B cell (primary cell): ENCODE results near the gene PPP2R2C. TPM values are rescaled to one million over a fixed set of nuclear protein-coding genes. Genes with fewer than 3 reads are reported as not detected.

Experiments used
- ATAC-seq: fragments of 200-7000 bp; cut with Tn5 transposase; one replicate; pipeline ENCODE4 v1.10.0; 2021; ENCODE audit warnings: low read depth, mild to moderate bottlenecking, moderate number of reproducible peaks, moderate library complexity
- CTCF ChIA-PET: fragments of 350-600 bp; sonication (Branson Sonifier 250); formaldehyde crosslinking; loops from one replicate; lab custom pipeline; 2021; ENCODE audit warnings: antibody characterized with exemption, inconsistent platforms; lab: Charles Lee
- POLR2A ChIA-PET: fragments of 350-600 bp; sonication (Branson Sonifier 250); formaldehyde crosslinking; loops from one replicate; lab custom pipeline; 2021; ENCODE audit warnings: antibody characterized with exemption; lab: Charles Lee
- DNase-seq: peaks from one replicate; pipeline ENCODE4 v3.0.0; 2013
- H2AFZ ChIP-seq: 2 replicates; pipeline ENCODE4 v1.6.1; 2012; ENCODE audit warnings: mild to moderate bottlenecking, low read depth, low read length; ENCODE audit not compliant: insufficient read depth, poor library complexity, severe bottlenecking
- H3K27ac ChIP-seq, 2 donors: 1 replicate in 1 of 2; 2 replicates in 1 of 2; pipeline ENCODE4 v1.5.1; 2012 to 2013; ENCODE audit warnings: low read length in 2 of 2, mild to moderate bottlenecking in 2 of 2, moderate library complexity in 1 of 2
- H3K27me3 ChIP-seq, 4 experiments: fragments of 200-600 bp in 1 of 4; sonication (generic) in 1 of 4; replicated peaks in 1 of 4; 1 replicate in 2 of 4; 2 replicates in 2 of 4; pipeline versions ENCODE4 v1.6.1 to v1.7.0; 2013 to 2016; ENCODE audit warnings: low read length in 3 of 4, mild to moderate bottlenecking in 2 of 4, mixed read lengths in 1 of 4, moderate library complexity in 1 of 4; ENCODE audit not compliant: insufficient read depth in 4 of 4, control insufficient read depth in 3 of 4; ENCODE audit errors: control extremely low read depth in 1 of 4
- H3K36me3 ChIP-seq, 2 experiments: replicated peaks in 1 of 2; 1 replicate in 1 of 2; 2 replicates in 1 of 2; pipeline versions ENCODE4 v1.6.1 to v1.7.1; 2013; ENCODE audit warnings: low read length in 1 of 2; ENCODE audit not compliant: insufficient read depth in 2 of 2, control insufficient read depth in 1 of 2; ENCODE audit errors: control extremely low read depth in 1 of 2, extremely low read depth in 1 of 2
- H3K4me1 ChIP-seq, 2 donors: fragments of 200-600 bp in 1 of 2; sonication (generic) in 1 of 2; 1 replicate in 1 of 2; 2 replicates in 1 of 2; pipeline versions ENCODE4 v1.5.1 to v1.6.1; 2013 to 2017; ENCODE audit warnings: low read length in 2 of 2; ENCODE audit not compliant: control insufficient read depth in 2 of 2, insufficient read depth in 2 of 2
- H3K4me2 ChIP-seq: replicated peaks from 2 replicates; pipeline ENCODE3; 2012; ENCODE audit warnings: mild to moderate bottlenecking, low read depth, low read length; ENCODE audit not compliant: poor library complexity, severe bottlenecking
- H3K4me3 ChIP-seq, 5 experiments: fragments of 200-600 bp in 1 of 5; sonication (generic) in 1 of 5; 1 replicate in 3 of 5; 2 replicates in 2 of 5; pipeline versions ENCODE4 v1.5.1 to v1.7.0; 2011 to 2016; ENCODE audit warnings: low read length in 4 of 5, mild to moderate bottlenecking in 4 of 5, low read depth in 2 of 5, control low read depth in 1 of 5, moderate library complexity in 1 of 5; ENCODE audit not compliant: insufficient read depth in 1 of 5; ENCODE audit errors: control extremely low read depth in 1 of 5, extremely low read depth in 1 of 5
- H3K79me2 ChIP-seq: fragments of 200-600 bp; sonication (generic); one replicate; pipeline ENCODE4 v1.6.0; 2016; ENCODE audit warnings: low read length; ENCODE audit not compliant: control insufficient read depth, insufficient read depth
- H3K9ac ChIP-seq: fragments of 200-600 bp; sonication (generic); 2 replicates; pipeline ENCODE4 v1.6.1; 2017; ENCODE audit warnings: mild to moderate bottlenecking, low read length, moderate library complexity
- H3K9me3 ChIP-seq, 3 donors: one replicate each; pipeline versions ENCODE4 v1.6.1 to v1.7.1; 2013; ENCODE audit warnings: low read length in 2 of 3; ENCODE audit not compliant: control insufficient read depth in 2 of 3, insufficient read depth in 1 of 3; ENCODE audit errors: control extremely low read depth in 1 of 3
- H4K20me1 ChIP-seq: 2 replicates; pipeline ENCODE4 v1.6.0; 2012; ENCODE audit warnings: mild to moderate bottlenecking, low read length; ENCODE audit not compliant: insufficient read depth, control insufficient read depth, poor library complexity, severe bottlenecking
- H3K27ac Mint-ChIP-seq: one replicate; pipeline ENCODE4 v1.8.0; 2021; ENCODE audit warnings: mixed read lengths
- H3K27me3 Mint-ChIP-seq: one replicate; pipeline ENCODE4 v1.8.0; 2021; ENCODE audit warnings: mixed read lengths
- H3K4me1 Mint-ChIP-seq: one replicate; pipeline ENCODE4 v1.8.0; 2021; ENCODE audit warnings: mixed read lengths
- H3K4me3 Mint-ChIP-seq: one replicate; pipeline ENCODE4 v1.8.0; 2021; ENCODE audit warnings: mixed read lengths
- H3K9me3 Mint-ChIP-seq: one replicate; pipeline ENCODE4 v1.8.0; 2022; ENCODE audit warnings: mixed read lengths; ENCODE audit not compliant: insufficient read depth
- EZH2 ChIP-seq: IDR thresholded peaks from 2 replicates; pipeline ENCODE4 v1.6.1; 2012; ENCODE audit warnings: borderline replicate concordance, low read depth, mild to moderate bottlenecking, moderate library complexity, low read length; ENCODE audit not compliant: insufficient read depth, poor library complexity, severe bottlenecking
- WGBS: methylation state at CpG from one replicate; pipeline ENCODE4 v1.1.5; 2013; ENCODE audit warnings: missing lambda C conversion rate; ENCODE audit not compliant: insufficient coverage; 5-methylcytosine and 5-hydroxymethylcytosine counted together
- intact Hi-C: fragments of 100-400 bp; cut with micrococcal nuclease; formaldehyde crosslinking; loops from one replicate; pipeline ENCODE4 v1.10.0; 2022
- polyA plus RNA-seq: library from polyadenylated mRNA; depleted of rRNA; stranded (reverse); fragments of >200 nt; gene quantifications from 2 replicates; pipeline ENCODE4 v1.2.3, GENCODE V29; 2012
- total RNA-seq, 2 donors: library from RNA; stranded (reverse); fragments of 120-200 nt in 1 of 2; gene quantifications; 1 replicate in 1 of 2; 2 replicates in 1 of 2; pipeline versions ENCODE4 v1.2.3 to v1.2.4, GENCODE V29; 2013 to 2022
- TF ChIP-seq, protein P1 (sequence below): fragments of 200-600 bp; IDR thresholded peaks from one replicate; pipeline ENCODE4 v1.8.0; 2022; ENCODE audit warnings: antibody characterized with exemption, mild to moderate bottlenecking

The PPP2R2C gene
- total and polyA plus RNA-seq, 2 donors (not counting 1 experiment from before 2014, with no cell fraction given): not detected

DNA sequence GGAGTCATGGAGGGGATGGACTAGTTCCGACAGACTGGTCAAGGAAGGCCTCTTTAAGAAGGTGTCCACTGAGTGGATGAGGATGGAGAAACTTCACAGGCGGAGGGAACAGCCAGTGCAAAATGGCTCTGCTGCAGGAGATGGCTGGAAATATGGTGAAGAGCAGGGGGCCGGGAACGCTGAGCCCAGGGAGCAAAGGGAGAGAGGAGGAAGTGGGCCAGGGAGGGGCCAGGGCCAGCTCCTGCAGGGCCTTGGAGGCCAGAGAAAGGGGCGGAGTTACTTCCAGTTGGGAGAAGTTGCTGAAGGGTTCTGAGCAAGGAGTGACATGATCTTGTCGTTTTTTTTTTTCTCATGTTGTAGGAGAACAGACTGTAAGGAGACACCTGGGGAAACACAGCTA lies 108.3 kb downstream of the PPP2R2C start:
- intact Hi-C loops: no loop called here
- no peak overlapping the region for H3K4me2 ChIP-seq
- ChIA-PET POLR2A (no interaction called here), CTCF (no interaction called here)
- no peaks in the 10 kb centered on the region for H3K36me3 ChIP-seq
- no peak for DNase-seq
- Mint-ChIP-seq H3K9me3 (no peaks in the 10 kb centered on the region), H3K4me1 (no peaks in the 10 kb centered on the region), H3K4me3 (no peak overlapping the region), H3K27ac (no peak overlapping the region), H3K27me3 (peaks cover 9% of the 10 kb centered on the region)
- no peak overlapping the region for H3K4me3 ChIP-seq
- no peak overlapping the region for H3K9ac ChIP-seq
- no peaks in the 10 kb centered on the region for H3K4me1 ChIP-seq
- 81% methylated on average over 6 of the region's 6 CpGs for WGBS
- no peak for ATAC-seq
- H3K27ac ChIP-seq: no peak overlapping the region
- H3K79me2 ChIP-seq: no peaks in the 10 kb centered on the region
- H2AFZ ChIP-seq: no peak overlapping the region
- peaks cover 0 to 4% (median 0%) of the 10 kb centered on the region in 3 donors for H3K9me3 ChIP-seq
- TF ChIP-seq, protein P1, sequence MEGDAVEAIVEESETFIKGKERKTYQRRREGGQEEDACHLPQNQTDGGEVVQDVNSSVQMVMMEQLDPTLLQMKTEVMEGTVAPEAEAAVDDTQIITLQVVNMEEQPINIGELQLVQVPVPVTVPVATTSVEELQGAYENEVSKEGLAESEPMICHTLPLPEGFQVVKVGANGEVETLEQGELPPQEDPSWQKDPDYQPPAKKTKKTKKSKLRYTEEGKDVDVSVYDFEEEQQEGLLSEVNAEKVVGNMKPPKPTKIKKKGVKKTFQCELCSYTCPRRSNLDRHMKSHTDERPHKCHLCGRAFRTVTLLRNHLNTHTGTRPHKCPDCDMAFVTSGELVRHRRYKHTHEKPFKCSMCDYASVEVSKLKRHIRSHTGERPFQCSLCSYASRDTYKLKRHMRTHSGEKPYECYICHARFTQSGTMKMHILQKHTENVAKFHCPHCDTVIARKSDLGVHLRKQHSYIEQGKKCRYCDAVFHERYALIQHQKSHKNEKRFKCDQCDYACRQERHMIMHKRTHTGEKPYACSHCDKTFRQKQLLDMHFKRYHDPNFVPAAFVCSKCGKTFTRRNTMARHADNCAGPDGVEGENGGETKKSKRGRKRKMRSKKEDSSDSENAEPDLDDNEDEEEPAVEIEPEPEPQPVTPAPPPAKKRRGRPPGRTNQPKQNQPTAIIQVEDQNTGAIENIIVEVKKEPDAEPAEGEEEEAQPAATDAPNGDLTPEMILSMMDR: no peak
- no peak for TF ChIP-seq EZH2
- H4K20me1 ChIP-seq: no peaks in the 10 kb centered on the region
- peaks cover 0 to 2% (median 0%) of the 10 kb centered on the region in 4 experiments for H3K27me3 ChIP-seq

DNA sequence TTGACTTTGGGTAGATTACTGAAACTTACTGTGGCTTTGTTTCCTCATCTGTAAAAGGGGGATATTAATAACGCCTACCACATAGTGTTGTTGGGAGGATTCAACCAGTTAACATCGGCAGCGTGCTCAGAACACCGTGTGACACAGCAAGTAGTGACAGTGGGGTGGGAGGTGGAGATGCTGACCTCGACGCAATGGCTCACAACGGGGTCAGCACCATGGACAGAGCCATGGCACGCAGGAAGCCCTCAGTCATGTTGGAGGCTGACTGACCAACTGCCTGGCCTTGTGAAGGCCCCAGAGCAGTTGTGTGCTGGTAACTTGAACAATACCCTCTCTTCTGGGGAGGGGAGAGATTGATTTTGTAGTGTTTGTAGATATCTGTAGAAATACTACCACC lies 109.5 kb downstream of the PPP2R2C start:
- H3K79me2 ChIP-seq: no peaks in the 10 kb centered on the region
- H3K27ac Mint-ChIP-seq: no peak overlapping the region
- DNase-seq (no peak), ATAC-seq (no peak)
- H3K4me3 Mint-ChIP-seq: no peak overlapping the region
- no peak overlapping the region for H2AFZ ChIP-seq
- no peak overlapping the region for H3K4me3 ChIP-seq
- H3K9me3 Mint-ChIP-seq: no peaks in the 10 kb centered on the region
- no peak overlapping the region for H3K27ac ChIP-seq
- H3K4me1 ChIP-seq: no peaks in the 10 kb centered on the region
- 38% methylated on average over 8 of the region's 8 CpGs for WGBS
- ChIA-PET POLR2A (no interaction called here), CTCF (no interaction called here)
- H3K9ac ChIP-seq: no peak overlapping the region
- TF ChIP-seq, protein P1: no peak
- no peak for TF ChIP-seq EZH2
- intact Hi-C loops: no loop called here
- H3K27me3 Mint-ChIP-seq: peaks cover 4% of the 10 kb centered on the region
- H3K4me1 Mint-ChIP-seq: no peaks in the 10 kb centered on the region
- H3K9me3 ChIP-seq: peaks cover 0 to 4% (median 0%) of the 10 kb centered on the region in 3 donors
- no peak overlapping the region for H3K4me2 ChIP-seq
- no peaks in the 10 kb centered on the region for H4K20me1 ChIP-seq
- H3K36me3 ChIP-seq: no peaks in the 10 kb centered on the region
- H3K27me3 ChIP-seq: peaks cover 0 to 2% (median 0%) of the 10 kb centered on the region in 4 experiments
